Uterus (tissue), 4 donors: ENCODE data around the gene DLX4. TPM values are rescaled to one million over a fixed set of nuclear protein-coding genes. Genes with fewer than 3 reads are reported as not detected.

Source experiments
- DNase-seq, 2 donors: peaks; one replicate each; pipeline ENCODE4 v3.0.0-alpha.2; 2019 to 2020
- H3K27ac ChIP-seq, 2 donors: fragments of 200-600 bp; sonication (generic); 1 replicate in 1 of 2; 2 replicates in 1 of 2; pipeline ENCODE4 v1.5.1; 2016 to 2018
- H3K27me3 ChIP-seq, 2 donors: fragments of 200-600 bp; sonication (generic); one replicate each; pipeline ENCODE4 v1.5.1; 2018 to 2019; ENCODE audit warnings: control low read depth in 1 of 2
- H3K36me3 ChIP-seq, 2 donors: fragments of 200-600 bp; sonication (generic); one replicate each; pipeline ENCODE4 v1.5.1; 2019; ENCODE audit warnings: control low read depth in 1 of 2
- H3K4me1 ChIP-seq, 2 donors: fragments of 200-600 bp; sonication (generic); one replicate each; pipeline ENCODE4 v1.5.1; 2018 to 2019; ENCODE audit warnings: control low read depth in 1 of 2
- H3K4me3 ChIP-seq, 2 donors: fragments of 200-600 bp; sonication (generic); 1 replicate in 1 of 2; 2 replicates in 1 of 2; pipeline ENCODE4 v1.5.1; 2018 to 2019; ENCODE audit warnings: mild to moderate bottlenecking in 1 of 2
- H3K9me3 ChIP-seq, 2 donors: fragments of 200-600 bp; sonication (generic); one replicate each; pipeline ENCODE4 v1.5.1; 2019; ENCODE audit warnings: control low read depth in 1 of 2
- POLR2A ChIP-seq, 2 donors: fragments of 450-650 bp; IDR thresholded peaks; one replicate each; pipeline ENCODE4 v1.6.1; 2016; ENCODE audit warnings: antibody characterized with exemption in 2 of 2, mild to moderate bottlenecking in 1 of 2, moderate library complexity in 1 of 2
- intact Hi-C: fragments of 100-400 bp; cut with DNase I; formaldehyde crosslinking; loops from one replicate; pipeline ENCODE4 v1.15.1; 2023; ENCODE audit warnings: low total_unique reads
- total RNA-seq, 4 donors: library from RNA; depleted of rRNA in 3 of 4; stranded (reverse); fragments of >200 nt in 3 of 4; gene quantifications; one replicate each; pipeline versions ENCODE4 v1.1.0 to v1.2.4, GENCODE V29; 2014 to 2023
- TF ChIP-seq, protein P1 (sequence below), 4 experiments: fragments of 200-600 bp in 2 of 4; fragments of 450-650 bp in 2 of 4; sonication (generic) in 2 of 4; IDR thresholded peaks; one replicate each; pipeline ENCODE4 v1.5.1; 2016 to 2019; ENCODE audit warnings: antibody characterized with exemption in 4 of 4, mild to moderate bottlenecking in 2 of 4, moderate library complexity in 1 of 4
- donor health status: DM: yes; HTN: yes; CAD: no.

Gene DLX4, protein sequence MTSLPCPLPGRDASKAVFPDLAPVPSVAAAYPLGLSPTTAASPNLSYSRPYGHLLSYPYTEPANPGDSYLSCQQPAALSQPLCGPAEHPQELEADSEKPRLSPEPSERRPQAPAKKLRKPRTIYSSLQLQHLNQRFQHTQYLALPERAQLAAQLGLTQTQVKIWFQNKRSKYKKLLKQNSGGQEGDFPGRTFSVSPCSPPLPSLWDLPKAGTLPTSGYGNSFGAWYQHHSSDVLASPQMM
- not detected for total RNA-seq

DNA sequence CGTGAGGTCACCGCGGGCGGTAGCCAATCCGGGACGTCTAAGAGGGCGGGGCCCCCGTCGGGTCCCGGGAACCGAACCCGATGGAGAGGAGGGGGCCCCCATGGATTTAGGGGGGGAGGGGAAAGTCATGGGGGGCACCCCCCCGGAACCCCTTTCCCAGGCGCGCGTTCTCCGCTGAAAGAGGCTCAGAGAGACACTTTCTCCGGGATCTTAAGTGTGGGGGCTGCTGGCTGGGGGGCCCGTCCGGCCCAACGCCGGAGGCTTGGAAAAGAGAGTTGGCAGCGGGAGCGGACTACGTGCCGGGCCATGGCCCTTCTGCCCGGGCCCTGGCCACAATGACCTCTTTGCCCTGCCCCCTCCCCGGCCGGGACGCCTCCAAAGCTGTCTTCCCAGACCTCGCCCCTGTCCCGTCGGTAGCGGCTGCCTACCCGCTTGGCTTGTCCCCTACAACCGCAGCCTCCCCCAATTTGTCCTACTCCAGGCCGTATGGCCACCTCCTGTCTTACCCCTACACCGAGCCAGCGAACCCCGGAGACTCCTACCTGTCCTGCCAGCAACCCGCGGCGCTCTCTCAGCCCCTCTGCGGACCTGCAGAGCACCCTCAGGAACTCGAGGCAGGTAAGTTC lies at the start of gene DLX4:
Gene DLX4 (plus strand): TSS at position 57 of the 626 bp plus-strand sequence. CDS start 279 bp downstream, at position 336.
- DNase-seq, result no peak
- Histone ChIP-seq H3K36me3 (no peaks in the 10 kb centered on the region), H3K9me3 (no peaks in the 10 kb centered on the region), H3K27me3 (peaks cover 53 to 84% of the 10 kb centered on the region in 2 donors), H3K4me3 (peak within 1 kb of the TSS in 1 of 2 donors; percentile 10), H3K4me1 (peaks cover 0 to 29% of the 10 kb centered on the region in 2 donors), H3K27ac (no peak within 1 kb of the TSS)
- TF ChIP-seq POLR2A (IDR thresholded peaks at IDR 0.05), result no peak
- TF ChIP-seq, protein P1, sequence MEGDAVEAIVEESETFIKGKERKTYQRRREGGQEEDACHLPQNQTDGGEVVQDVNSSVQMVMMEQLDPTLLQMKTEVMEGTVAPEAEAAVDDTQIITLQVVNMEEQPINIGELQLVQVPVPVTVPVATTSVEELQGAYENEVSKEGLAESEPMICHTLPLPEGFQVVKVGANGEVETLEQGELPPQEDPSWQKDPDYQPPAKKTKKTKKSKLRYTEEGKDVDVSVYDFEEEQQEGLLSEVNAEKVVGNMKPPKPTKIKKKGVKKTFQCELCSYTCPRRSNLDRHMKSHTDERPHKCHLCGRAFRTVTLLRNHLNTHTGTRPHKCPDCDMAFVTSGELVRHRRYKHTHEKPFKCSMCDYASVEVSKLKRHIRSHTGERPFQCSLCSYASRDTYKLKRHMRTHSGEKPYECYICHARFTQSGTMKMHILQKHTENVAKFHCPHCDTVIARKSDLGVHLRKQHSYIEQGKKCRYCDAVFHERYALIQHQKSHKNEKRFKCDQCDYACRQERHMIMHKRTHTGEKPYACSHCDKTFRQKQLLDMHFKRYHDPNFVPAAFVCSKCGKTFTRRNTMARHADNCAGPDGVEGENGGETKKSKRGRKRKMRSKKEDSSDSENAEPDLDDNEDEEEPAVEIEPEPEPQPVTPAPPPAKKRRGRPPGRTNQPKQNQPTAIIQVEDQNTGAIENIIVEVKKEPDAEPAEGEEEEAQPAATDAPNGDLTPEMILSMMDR (IDR thresholded peaks at IDR 0.05), result no peak
- intact Hi-C loops, result no loop called here

DNA sequence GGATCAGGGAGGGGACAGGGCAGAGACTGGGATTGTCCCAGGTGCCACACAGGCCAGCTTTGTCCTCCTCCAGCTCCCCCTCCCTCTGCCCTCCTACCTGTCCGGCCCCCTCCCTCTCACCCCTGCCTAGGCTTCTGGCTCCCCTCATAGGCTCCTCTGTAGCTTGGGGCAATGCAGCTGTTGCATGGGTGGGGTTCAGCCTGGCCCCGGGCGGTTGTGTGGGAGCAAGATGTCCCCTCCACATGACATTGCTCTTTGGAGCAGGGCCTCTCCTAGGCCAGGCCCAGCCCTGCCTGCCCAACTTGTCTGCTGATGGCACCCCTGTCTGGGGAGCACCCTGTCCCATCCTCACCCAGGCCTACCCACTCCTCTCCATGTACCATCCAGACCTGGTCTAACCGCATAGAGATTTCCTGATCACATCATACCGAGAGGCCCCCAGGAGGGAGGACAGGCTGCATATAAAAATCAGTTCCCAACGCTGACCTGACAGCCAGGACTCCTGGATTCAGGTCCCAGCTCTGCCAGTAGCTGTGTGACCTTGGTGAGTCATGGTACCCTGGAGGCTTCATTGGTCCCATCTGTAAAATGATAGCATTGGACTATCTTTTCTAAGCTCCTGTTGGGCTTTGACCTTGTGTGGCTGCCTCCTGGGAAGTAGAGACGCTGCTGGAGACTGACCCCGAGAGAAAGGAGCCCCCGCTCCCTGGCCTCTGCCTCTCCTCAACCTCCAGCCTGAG lies 48.8 kb upstream of the DLX4 start:
- intact Hi-C loops, result no loop called here
- TF ChIP-seq POLR2A (IDR thresholded peaks at IDR 0.05), result no peak
- TF ChIP-seq, protein P1 (IDR thresholded peaks at IDR 0.05), result no peak

DNA sequence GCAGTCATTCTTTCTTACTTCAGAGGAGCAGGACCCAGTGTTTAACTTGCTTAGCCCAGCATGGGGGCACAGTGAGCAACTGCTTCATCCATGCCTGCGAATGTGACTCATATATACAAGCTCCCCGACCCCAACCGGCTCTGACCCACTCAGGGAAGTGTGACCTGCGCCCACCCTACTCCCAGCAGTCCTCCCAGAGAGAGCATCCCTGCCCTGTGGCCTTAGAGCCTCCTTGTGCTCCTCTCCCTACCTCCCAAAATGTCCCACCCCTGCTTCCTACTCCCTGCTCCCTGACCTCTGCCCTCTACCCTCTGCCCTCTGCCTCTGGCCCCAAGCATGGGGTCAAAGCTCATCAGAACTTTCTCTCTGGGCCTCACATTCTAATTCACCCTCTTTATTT lies 46.9 kb upstream of the DLX4 start:
- intact Hi-C loops, result no loop called here

More for the DNA sequence above, 48.8 kb upstream of the DLX4 start:
- Histone ChIP-seq H3K4me1 (no peaks in the 10 kb centered on the region), H3K27ac (no peak overlapping the region), H3K27me3 (no peaks in the 10 kb centered on the region), H3K36me3 (no peaks in the 10 kb centered on the region), H3K4me3 (no peak overlapping the region), H3K9me3 (no peaks in the 10 kb centered on the region)
- no peak for DNase-seq

DNA sequence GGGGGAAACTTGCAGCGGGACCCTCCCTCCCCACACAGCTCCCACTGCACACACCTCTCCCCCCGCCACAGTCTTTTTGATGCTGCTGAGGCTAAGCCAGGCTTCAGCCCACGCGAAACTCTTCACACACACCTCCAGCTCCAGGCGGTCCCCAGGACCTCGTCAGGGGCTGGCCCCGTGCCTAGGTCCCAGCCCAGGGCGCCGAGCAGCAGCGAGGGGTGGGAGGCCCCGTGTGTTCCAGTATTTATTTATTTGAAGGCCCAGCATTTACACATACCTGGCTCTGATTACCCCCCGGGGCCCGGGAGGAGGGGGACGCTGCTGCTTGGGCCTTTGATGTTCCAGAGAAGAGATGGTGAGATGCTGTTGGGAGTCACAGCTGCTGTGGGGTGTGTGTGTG lies 44.9 kb upstream of the DLX4 start:
- Histone ChIP-seq H3K36me3 (no peaks in the 10 kb centered on the region), H3K4me3 (no peak overlapping the region), H3K9me3 (no peaks in the 10 kb centered on the region), H3K27me3 (no peaks in the 10 kb centered on the region), H3K27ac (no peak overlapping the region), H3K4me1 (no peaks in the 10 kb centered on the region)
- DNase-seq, result no peak
- intact Hi-C loops, result no loop called here
- TF ChIP-seq, protein P1 (IDR thresholded peaks at IDR 0.05), result no peak
- no peak for TF ChIP-seq POLR2A (IDR thresholded peaks at IDR 0.05)

More for the DNA sequence above, 46.9 kb upstream of the DLX4 start:
- Histone ChIP-seq H3K27me3 (no peaks in the 10 kb centered on the region), H3K4me1 (no peaks in the 10 kb centered on the region), H3K36me3 (no peaks in the 10 kb centered on the region), H3K27ac (no peak overlapping the region), H3K4me3 (no peak overlapping the region), H3K9me3 (no peaks in the 10 kb centered on the region)
- no peak for DNase-seq
- TF ChIP-seq, protein P1 (IDR thresholded peaks at IDR 0.05), result no peak
- TF ChIP-seq POLR2A (IDR thresholded peaks at IDR 0.05), result no peak

DNA sequence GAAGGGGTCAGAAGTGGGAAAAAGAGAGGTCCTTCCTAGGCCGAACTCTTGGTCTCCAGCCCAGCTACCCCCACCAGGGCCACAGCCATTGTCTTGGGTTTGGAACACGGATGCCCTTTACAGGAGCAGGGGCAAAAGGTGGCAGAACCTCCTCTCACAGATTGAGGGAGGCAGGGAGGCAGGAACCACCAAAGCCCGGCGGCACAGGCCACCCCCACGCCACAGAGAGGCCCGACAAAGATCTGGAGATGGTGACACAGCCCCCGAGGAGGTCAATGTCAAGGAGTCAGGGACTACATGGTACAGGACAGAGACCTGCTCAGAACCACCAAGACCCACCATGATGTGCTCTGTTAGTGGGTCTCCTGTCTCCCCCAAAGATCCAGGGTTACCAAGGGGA lies 44.4 kb upstream of the DLX4 start:
- Histone ChIP-seq H3K4me1 (no peaks in the 10 kb centered on the region), H3K9me3 (no peaks in the 10 kb centered on the region), H3K27me3 (no peaks in the 10 kb centered on the region), H3K4me3 (no peak overlapping the region), H3K36me3 (no peaks in the 10 kb centered on the region), H3K27ac (no peak overlapping the region)
- DNase-seq, result no peak
- TF ChIP-seq, protein P1 (IDR thresholded peaks at IDR 0.05), result no peak
- no peak for TF ChIP-seq POLR2A (IDR thresholded peaks at IDR 0.05)
- intact Hi-C loops, result no loop called here
